Effector memory CD4-positive, alpha-beta T cell (primary cell): ENCODE measurements around the gene NOTCH4.

ENCODE experiments used
- DNase-seq, 3 donors: peaks; one replicate each; pipeline ENCODE4 v3.0.0-alpha.2; 2020
- H3K27ac ChIP-seq: 2 replicates; pipeline ENCODE4 v1.7.0; 2013; ENCODE audit warnings: mild to moderate bottlenecking, low read length, moderate library complexity; ENCODE audit not compliant: insufficient read depth, poor library complexity, severe bottlenecking
- H3K27me3 ChIP-seq: replicated peaks from 2 replicates; pipeline ENCODE4 v1.7.0; 2013; ENCODE audit warnings: mild to moderate bottlenecking, low read length; ENCODE audit not compliant: insufficient read depth, control insufficient read depth, poor library complexity, severe bottlenecking
- H3K36me3 ChIP-seq: 2 replicates; pipeline ENCODE4 v1.7.0; 2013; ENCODE audit warnings: mild to moderate bottlenecking, low read length, moderate library complexity; ENCODE audit not compliant: control insufficient read depth, insufficient read depth
- H3K4me1 ChIP-seq: 2 replicates; pipeline ENCODE4 v1.7.0; 2013; ENCODE audit warnings: low read length, mild to moderate bottlenecking; ENCODE audit not compliant: control insufficient read depth, insufficient read depth, poor library complexity, severe bottlenecking
- H3K4me3 ChIP-seq: 2 replicates; pipeline ENCODE4 v1.7.0; 2013; ENCODE audit warnings: low read length, low read depth, mild to moderate bottlenecking; ENCODE audit not compliant: insufficient read depth, poor library complexity, severe bottlenecking
- H3K9me3 ChIP-seq: 2 replicates; pipeline ENCODE4 v1.7.0; 2013; ENCODE audit warnings: mild to moderate bottlenecking, low read length, moderate library complexity; ENCODE audit not compliant: control insufficient read depth

Gene NOTCH4

DNA sequence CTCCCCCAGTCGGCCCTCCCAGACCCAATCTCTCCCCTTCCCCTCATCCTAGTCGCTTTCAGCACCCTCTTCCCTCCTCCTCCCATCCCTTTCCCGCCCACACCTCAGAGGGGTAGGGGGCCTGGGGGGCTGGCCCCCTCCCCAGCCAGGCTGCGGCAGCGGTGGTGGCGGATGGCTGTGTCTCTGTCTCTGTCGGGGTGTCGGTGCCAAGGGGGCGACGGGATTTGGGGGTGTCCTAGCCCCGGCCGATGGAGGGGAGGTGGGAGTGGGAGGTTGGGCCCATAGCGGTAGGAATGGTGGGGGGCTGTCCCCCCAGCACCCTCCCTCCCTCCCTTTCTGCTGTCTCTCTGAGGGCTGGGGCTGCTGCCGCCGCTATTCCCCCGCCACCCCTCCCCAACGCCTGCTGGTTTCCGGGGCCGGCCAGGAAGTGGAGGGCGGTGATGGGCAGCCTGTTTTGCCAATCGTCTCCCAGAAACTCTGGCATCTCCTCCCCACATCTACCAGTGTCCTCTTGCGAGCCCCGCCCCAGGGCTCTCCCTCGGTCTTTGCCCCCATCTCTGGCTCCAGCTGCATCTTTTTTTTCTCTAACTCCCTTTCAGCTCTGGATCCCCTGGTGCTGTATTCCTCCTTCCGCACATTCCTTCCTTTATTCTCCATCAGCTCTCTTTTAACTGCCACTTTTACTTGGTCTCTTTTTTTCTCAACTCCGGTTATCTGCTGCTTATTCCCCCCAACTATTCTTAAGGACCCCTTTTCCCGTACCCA, 48.0 kb downstream of the NOTCH4 start, which contains the start of gene AGPAT1:
Gene AGPAT1, minus strand, starts transcription at position 374 of the 765 bp plus-strand sequence. CDS start 4,588 bp downstream, outside the sequence.
- Histone ChIP-seq H3K36me3 (peaks cover 5% of the 10 kb centered on the region), H3K4me1 (peaks cover 33% of the 10 kb centered on the region), H3K9me3 (no peaks in the 10 kb centered on the region), H3K27me3 (no peaks in the 10 kb centered on the region), H3K27ac (peak within 1 kb of the TSS; percentile 95), H3K4me3 (peak within 1 kb of the TSS; percentile 88)
- DNase-seq, result peak; percentile 86 to 93 (median 92)

DNA sequence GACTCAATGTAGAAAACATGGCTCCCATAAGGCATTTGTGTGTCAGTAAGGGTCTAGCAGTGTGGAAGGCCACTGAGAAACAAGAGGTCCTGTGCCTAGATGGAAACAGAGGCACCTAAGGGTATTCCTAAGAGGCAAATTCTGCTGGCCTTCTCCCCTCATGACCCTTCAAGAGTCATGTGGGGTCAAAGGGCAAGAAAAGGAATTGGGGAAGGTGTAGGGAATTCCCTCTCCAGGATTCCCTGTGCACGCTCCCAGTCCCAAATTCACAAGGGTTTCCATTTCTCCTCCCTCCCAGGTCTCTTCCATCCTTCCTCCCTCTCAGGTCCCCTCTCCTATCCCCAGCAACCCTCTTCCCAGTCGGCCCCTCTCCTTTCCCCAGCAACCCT, 48.6 kb downstream of the NOTCH4 start:
- DNase-seq, result no peak
- Histone ChIP-seq H3K9me3 (no peaks in the 10 kb centered on the region), H3K36me3 (peaks cover 5% of the 10 kb centered on the region), H3K4me3 (peak overlapping the region; percentile 88), H3K27ac (peak overlapping the region; percentile 95), H3K27me3 (no peaks in the 10 kb centered on the region), H3K4me1 (peaks cover 33% of the 10 kb centered on the region)

GRCh38 chr6:32174416-32174815, 49.5 kb downstream of the NOTCH4 start:
- peaks cover 12% of the 10 kb centered on the region for H3K36me3 ChIP-seq
- no peaks in the 10 kb centered on the region for H3K9me3 ChIP-seq
- peaks cover 33% of the 10 kb centered on the region for H3K4me1 ChIP-seq
- no peak for DNase-seq
- H3K27me3 ChIP-seq, result no peaks in the 10 kb centered on the region
- H3K27ac ChIP-seq, result no peak overlapping the region
- no peak overlapping the region for H3K4me3 ChIP-seq

- Histone ChIP-seq H3K27me3 (no peaks in the 10 kb centered on the region), H3K36me3 (peaks cover 19% of the 10 kb centered on the region), H3K4me1 (peaks cover 28% of the 10 kb centered on the region), H3K9me3 (no peaks in the 10 kb centered on the region), H3K27ac (no peak overlapping the region), H3K4me3 (no peak overlapping the region)
- DNase-seq, result no peak
Observed at GRCh38 chr6:32173051-32173727, 50.7 kb downstream of the NOTCH4 start.

DNA sequence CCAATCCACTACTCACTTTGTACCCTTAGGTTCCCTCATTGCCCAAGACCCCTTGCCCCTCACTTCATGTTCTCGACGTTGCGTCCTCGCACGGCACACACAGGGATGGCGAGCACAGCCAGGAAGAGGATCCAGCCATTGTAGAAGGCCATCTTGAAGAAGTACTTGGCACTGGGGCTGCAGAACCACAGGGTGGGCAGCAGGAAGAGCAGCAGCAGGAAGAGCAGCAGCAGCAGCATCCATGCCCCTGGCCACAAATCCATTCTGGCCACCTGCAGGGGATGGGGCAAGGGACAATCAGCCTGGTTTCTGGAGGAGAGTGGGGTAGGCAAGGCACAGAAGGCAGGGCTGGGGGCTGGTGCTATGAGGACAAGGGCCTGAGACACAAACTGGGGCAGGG, 52.6 kb downstream of the NOTCH4 start:
- Histone ChIP-seq H3K4me3 (no peak overlapping the region), H3K27me3 (no peaks in the 10 kb centered on the region), H3K9me3 (no peaks in the 10 kb centered on the region), H3K4me1 (peaks cover 14% of the 10 kb centered on the region), H3K36me3 (peaks cover 23% of the 10 kb centered on the region), H3K27ac (no peak overlapping the region)
- DNase-seq, result no peak

DNA sequence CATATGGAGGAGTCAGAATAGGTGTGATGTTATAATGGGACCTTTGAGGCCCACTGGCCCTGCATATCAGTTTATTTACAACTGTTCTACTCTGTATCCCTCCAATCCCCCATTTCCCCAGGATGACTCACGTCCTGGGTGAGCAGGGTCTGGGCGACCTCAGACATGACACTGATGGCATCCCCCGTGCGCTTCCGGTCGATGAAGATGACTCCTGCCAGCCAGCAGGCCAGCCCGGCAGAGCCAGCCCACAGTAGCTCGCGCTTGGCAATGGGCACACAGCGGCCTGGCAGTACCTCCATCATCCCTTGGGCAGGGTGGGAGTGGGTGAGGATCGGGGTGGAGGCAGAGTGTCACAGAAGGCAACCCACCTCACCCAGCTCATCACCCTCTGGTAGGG, 53.6 kb downstream of the NOTCH4 start:
- DNase-seq, result no peak
- Histone ChIP-seq H3K4me3 (no peak overlapping the region), H3K4me1 (peaks cover 8% of the 10 kb centered on the region), H3K9me3 (no peaks in the 10 kb centered on the region), H3K27ac (no peak overlapping the region), H3K36me3 (peaks cover 23% of the 10 kb centered on the region), H3K27me3 (no peaks in the 10 kb centered on the region)

GRCh38 chr6:32168807-32169591, 54.9 kb downstream of the NOTCH4 start:
- Histone ChIP-seq H3K4me3 (no peak overlapping the region), H3K9me3 (no peaks in the 10 kb centered on the region), H3K27ac (no peak overlapping the region), H3K4me1 (peaks cover 3% of the 10 kb centered on the region), H3K36me3 (peaks cover 23% of the 10 kb centered on the region), H3K27me3 (no peaks in the 10 kb centered on the region)
- no peak for DNase-seq

DNA sequence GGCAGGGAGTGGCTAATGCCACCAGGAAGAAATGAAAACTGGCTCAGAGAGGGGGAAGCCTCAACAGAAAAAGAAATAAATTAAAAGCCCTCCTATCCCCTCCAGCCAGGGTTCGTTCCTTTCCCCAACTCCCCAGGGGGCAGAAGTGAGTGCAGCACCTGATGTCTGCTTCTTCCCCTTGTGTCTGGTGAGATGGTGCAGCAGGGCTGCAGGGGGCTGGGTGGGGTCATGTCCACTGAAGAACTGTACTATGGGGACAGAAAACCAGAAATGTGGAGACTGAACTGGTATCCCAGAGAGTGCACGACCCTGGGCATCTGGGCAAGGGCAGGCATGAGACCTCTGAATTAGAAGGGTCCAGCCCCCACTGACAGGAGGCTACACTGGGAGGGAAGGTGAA, 55.5 kb downstream of the NOTCH4 start:
- Histone ChIP-seq H3K27ac (no peak overlapping the region), H3K36me3 (peaks cover 23% of the 10 kb centered on the region), H3K4me3 (no peak overlapping the region)

GRCh38 chr6:32167761-32168262, 56.1 kb downstream of the NOTCH4 start:
- Histone ChIP-seq H3K27ac (no peak overlapping the region), H3K4me1 (peaks cover 3% of the 10 kb centered on the region)

More for the DNA sequence above, 55.5 kb downstream of the NOTCH4 start:
- no peaks in the 10 kb centered on the region for H3K9me3 ChIP-seq
- no peaks in the 10 kb centered on the region for H3K27me3 ChIP-seq
- H3K4me1 ChIP-seq, result peaks cover 3% of the 10 kb centered on the region
- DNase-seq, result no peak

More at GRCh38 chr6:32167761-32168262, 56.1 kb downstream of the NOTCH4 start:
- Histone ChIP-seq H3K4me3 (no peak overlapping the region), H3K9me3 (no peaks in the 10 kb centered on the region), H3K27me3 (no peaks in the 10 kb centered on the region), H3K36me3 (peaks cover 23% of the 10 kb centered on the region)
- DNase-seq, result no peak
